Natural killer cell treated with Interleukin-12 subunit alpha and Interleukin-12 subunit beta and Interleukin-15 and Interleukin-18, amount 100 ng/mL, for 72 hours (primary cell): ENCODE results near the gene OR52I1. TPM values are rescaled to one million over a fixed set of nuclear protein-coding genes. Genes with fewer than 3 reads are reported as not detected.
A peak's percentile ranks its signal among the peaks of the same experiment; 100 is the strongest.

Experiments
- ATAC-seq, 2 donors: fragments of 150-1000 bp; cut with Tn5 transposase in 1 of 2; sonication (Bioruptor Pico), chemical (Tn5 transposase) in 1 of 2; 2 replicates each; pipeline ENCODE4 v1.10.0; 2021
- DNase-seq: peaks from one replicate; pipeline ENCODE4 v3.0.0; 2022; ENCODE audit warnings: low spot score
- H3K27ac Mint-ChIP-seq, 2 donors: 1 replicate in 1 of 2; 2 replicates in 1 of 2; pipeline ENCODE4 v1.8.0; 2022; ENCODE audit warnings: mixed read lengths in 2 of 2, mild to moderate bottlenecking in 1 of 2, moderate library complexity in 1 of 2
- H3K27me3 Mint-ChIP-seq, 2 donors: 1 replicate in 1 of 2; 2 replicates in 1 of 2; pipeline ENCODE4 v1.8.0; 2022; ENCODE audit warnings: mixed read lengths in 2 of 2
- H3K36me3 Mint-ChIP-seq: one replicate; pipeline ENCODE4 v1.8.0; 2022; ENCODE audit warnings: mixed read lengths
- H3K4me1 Mint-ChIP-seq, 2 donors: 1 replicate in 1 of 2; 2 replicates in 1 of 2; pipeline ENCODE4 v1.8.0; 2022; ENCODE audit warnings: low read depth in 2 of 2, mixed read lengths in 2 of 2, mild to moderate bottlenecking in 1 of 2
- H3K4me3 Mint-ChIP-seq: one replicate; pipeline ENCODE4 v1.8.0; 2022; ENCODE audit warnings: mixed read lengths
- H3K9me3 Mint-ChIP-seq: 2 replicates; pipeline ENCODE4 v1.8.0; 2022; ENCODE audit warnings: mixed read lengths
- total RNA-seq, 2 donors: library from RNA; stranded (reverse); gene quantifications; one replicate each; pipeline ENCODE4 v1.2.3, GENCODE V29; 2022

Gene OR52I1, protein sequence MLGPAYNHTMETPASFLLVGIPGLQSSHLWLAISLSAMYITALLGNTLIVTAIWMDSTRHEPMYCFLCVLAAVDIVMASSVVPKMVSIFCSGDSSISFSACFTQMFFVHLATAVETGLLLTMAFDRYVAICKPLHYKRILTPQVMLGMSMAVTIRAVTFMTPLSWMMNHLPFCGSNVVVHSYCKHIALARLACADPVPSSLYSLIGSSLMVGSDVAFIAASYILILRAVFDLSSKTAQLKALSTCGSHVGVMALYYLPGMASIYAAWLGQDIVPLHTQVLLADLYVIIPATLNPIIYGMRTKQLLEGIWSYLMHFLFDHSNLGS
- total RNA-seq, result not detected

GRCh38 chr11:4593739-4594138 is at the start of gene OR52I1:
OR52I1 (plus strand) TSS chr11:4594039; CDS start chr11:4594039, 0 bp downstream.
- Mint-ChIP-seq H3K27me3 (peaks cover 0 to 3% of the 10 kb centered on the region in 2 donors), H3K36me3 (peaks cover 5% of the 10 kb centered on the region), H3K4me3 (no peak within 1 kb of the TSS), H3K27ac (no peak within 1 kb of the TSS), H3K9me3 (no peaks in the 10 kb centered on the region), H3K4me1 (peaks cover 0 to 7% of the 10 kb centered on the region in 2 donors)
- no peak for ATAC-seq
- DNase-seq, result no peak

- Mint-ChIP-seq H3K27ac (no peak within 1 kb of the TSS), H3K9me3 (no peaks in the 10 kb centered on the region), H3K27me3 (peaks cover 10 to 18% of the 10 kb centered on the region in 2 donors), H3K4me1 (no peaks in the 10 kb centered on the region), H3K36me3 (no peaks in the 10 kb centered on the region), H3K4me3 (no peak within 1 kb of the TSS)
- DNase-seq (no peak), ATAC-seq (no peak)
These were observed 48.9 kb upstream of the OR52I1 start, which contains the start of gene OR52M1 for GRCh38 chr11:4544891-4545290. OR52M1 (plus strand) TSS chr11:4545191; CDS start chr11:4545191, 0 bp downstream.

DNA sequence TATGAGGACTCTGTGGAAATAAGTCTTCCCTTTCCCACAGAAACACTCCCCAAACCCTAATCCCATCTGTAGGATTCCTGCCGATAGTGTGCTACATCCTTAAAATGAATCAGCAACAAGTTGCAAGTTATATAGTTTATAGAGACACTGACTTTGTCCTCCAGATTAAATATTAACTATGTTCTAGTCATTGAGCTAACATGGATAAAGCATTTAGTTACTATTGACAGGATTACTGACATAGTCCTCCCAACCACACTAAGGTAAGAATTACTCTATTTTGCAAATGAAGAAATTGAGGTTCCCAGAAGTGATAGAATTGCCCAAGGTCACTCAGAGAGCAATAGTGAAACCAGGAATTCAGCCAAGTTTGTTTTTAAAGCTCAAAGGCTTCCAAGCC is 47.0 kb upstream of the OR52I1 start:
- no peak overlapping the region for H3K4me3 Mint-ChIP-seq
- H3K27me3 Mint-ChIP-seq, result peaks cover 11 to 20% of the 10 kb centered on the region in 2 donors

DNA sequence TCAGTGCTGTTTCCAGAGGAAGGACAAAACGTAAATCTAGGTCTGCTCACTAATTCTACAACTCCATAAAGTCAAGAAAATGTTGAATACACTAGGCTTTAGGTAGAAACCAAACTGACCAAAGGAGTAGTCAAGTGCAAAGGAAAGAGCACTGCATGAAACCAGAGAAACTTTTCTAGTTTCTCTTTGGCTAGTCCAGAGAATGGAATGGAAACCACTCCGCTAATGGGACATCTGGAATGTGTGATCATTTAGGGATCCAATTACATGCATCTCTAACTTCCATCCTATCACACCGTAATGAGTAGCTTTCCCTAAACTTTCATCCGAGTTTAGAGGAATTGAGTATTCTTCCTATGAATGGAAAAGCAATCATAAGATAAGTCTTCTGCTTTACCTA is 46.4 kb upstream of the OR52I1 start:
- no peak for ATAC-seq
- H3K4me1 Mint-ChIP-seq, result no peaks in the 10 kb centered on the region
- H3K36me3 Mint-ChIP-seq, result no peaks in the 10 kb centered on the region
- no peaks in the 10 kb centered on the region for H3K9me3 Mint-ChIP-seq
- no peak overlapping the region for H3K4me3 Mint-ChIP-seq
- DNase-seq, result no peak
- H3K27ac Mint-ChIP-seq, result no peak overlapping the region
- peaks cover 10 to 19% of the 10 kb centered on the region in 2 donors for H3K27me3 Mint-ChIP-seq

More for the DNA sequence above, 47.0 kb upstream of the OR52I1 start:
- ATAC-seq (no peak), DNase-seq (no peak)
- H3K27ac Mint-ChIP-seq, result no peak overlapping the region
- H3K9me3 Mint-ChIP-seq, result no peaks in the 10 kb centered on the region
- no peaks in the 10 kb centered on the region for H3K36me3 Mint-ChIP-seq
- H3K4me1 Mint-ChIP-seq, result no peaks in the 10 kb centered on the region

DNA sequence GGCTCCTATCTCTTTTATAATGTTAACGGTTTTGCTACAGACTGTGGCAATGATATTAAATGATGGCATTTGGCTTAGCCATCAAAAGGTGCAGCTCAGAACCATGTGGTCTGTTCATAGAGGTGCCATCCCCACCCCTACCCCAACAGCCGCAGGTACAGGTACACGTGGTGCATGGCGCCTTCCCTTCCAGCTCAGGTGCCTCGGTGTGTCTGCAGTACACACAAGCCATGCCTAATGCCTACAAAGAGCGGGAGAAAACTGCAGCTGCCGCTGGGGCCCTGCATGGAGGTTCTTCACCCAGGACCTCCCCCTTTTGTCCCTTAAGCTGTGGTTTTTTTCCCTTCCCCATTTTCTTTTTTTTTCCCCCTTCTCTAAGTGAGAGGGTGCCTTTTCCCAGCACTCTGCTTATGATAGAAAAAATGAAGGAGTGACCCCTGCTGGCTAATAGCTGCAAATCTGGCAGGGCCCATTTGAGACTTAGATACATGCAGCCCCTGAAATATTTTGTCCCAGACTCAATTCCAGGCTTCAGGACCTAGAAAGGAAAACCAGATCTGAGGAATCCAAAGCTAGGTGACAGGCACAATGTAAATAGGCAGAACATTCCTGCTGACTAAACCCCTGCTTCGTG is 42.4 kb upstream of the OR52I1 start:
- Mint-ChIP-seq H3K27me3 (peaks cover 12 to 34% of the 10 kb centered on the region in 2 donors), H3K27ac (no peak overlapping the region), H3K4me3 (no peak overlapping the region), H3K36me3 (no peaks in the 10 kb centered on the region), H3K4me1 (no peaks in the 10 kb centered on the region), H3K9me3 (no peaks in the 10 kb centered on the region)
- ATAC-seq, result no peak
- no peak for DNase-seq

- no peaks in the 10 kb centered on the region for H3K4me1 Mint-ChIP-seq
- DNase-seq (no peak), ATAC-seq (no peak)
- peaks cover 8% of the 10 kb centered on the region for H3K9me3 Mint-ChIP-seq
- H3K27ac Mint-ChIP-seq, result no peak overlapping the region
- H3K27me3 Mint-ChIP-seq, result peaks cover 22 to 44% of the 10 kb centered on the region in 2 donors
- H3K36me3 Mint-ChIP-seq, result peaks cover 10% of the 10 kb centered on the region
- H3K4me3 Mint-ChIP-seq, result no peak overlapping the region
These were observed 34.1 kb upstream of the OR52I1 start for GRCh38 chr11:4559527-4560440.

DNA sequence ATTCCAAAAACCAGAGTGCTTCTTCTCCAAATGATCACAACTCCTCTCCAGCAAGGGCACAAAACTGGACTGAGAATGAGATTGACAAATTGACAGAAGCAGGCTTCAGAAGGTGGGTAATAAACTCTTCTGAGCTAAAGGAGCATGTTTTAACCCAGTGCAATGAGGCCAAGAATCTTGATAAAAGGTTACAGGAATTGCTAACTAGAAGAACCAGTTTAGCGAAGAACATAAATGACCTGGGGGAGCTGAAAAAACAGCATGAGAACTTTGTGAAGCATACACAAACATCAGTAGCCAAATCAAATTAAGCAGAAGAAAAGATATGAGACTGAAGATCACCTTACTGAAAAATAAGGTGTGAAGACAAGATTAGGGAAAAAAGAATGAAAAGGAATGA is 33.4 kb upstream of the OR52I1 start:
- Mint-ChIP-seq H3K9me3 (peaks cover 8% of the 10 kb centered on the region), H3K36me3 (peaks cover 10% of the 10 kb centered on the region), H3K27ac (no peak overlapping the region), H3K4me1 (no peaks in the 10 kb centered on the region), H3K27me3 (peaks cover 22 to 43% of the 10 kb centered on the region in 2 donors), H3K4me3 (no peak overlapping the region)
- no peak for DNase-seq
- no peak for ATAC-seq

DNA sequence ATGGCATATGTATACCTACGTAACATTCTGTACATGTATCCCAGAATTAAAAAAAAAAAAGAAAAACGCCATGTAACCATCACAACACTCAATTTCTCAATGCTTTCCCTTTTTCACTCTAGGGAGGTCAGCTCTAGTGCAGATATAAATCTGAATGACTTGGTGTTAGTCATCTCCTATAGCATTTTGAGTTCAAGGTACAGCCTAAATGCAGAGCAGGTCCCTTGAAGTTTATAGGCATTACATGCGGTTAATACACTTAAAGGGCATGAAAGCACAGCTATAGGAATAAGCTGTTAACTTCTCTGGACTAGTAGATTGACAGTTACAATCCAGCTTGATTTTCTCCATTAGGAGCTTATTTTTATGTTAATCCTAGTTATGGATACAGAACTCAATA is 28.5 kb upstream of the OR52I1 start:
- no peak for ATAC-seq
- no peak overlapping the region for H3K4me3 Mint-ChIP-seq
- peaks cover 10% of the 10 kb centered on the region for H3K36me3 Mint-ChIP-seq
- no peak for DNase-seq
- no peaks in the 10 kb centered on the region for H3K4me1 Mint-ChIP-seq
- H3K27ac Mint-ChIP-seq, result no peak overlapping the region
- peaks cover 16 to 36% of the 10 kb centered on the region in 2 donors for H3K27me3 Mint-ChIP-seq
- peaks cover 8% of the 10 kb centered on the region for H3K9me3 Mint-ChIP-seq

DNA sequence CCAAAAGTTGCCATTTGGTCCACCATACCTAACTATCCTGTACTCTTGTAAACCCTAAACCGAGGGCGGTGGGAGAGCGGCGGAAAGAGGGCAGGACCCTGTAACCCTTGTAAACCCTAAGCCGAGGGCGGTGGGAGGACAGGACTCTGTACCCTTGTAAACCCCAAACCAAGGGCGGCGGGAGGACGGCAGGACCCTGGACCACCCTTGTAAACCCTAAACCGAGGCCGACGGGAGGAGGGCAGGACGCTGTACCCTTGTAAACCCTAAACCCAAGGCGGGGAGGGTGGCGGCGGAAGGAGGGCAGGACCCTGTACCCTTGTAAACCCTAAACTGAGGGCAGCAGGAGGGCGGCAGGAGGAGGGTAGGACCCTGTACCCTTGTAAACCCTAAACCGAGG is 24.8 kb upstream of the OR52I1 start:
- DNase-seq, result no peak
- Mint-ChIP-seq H3K27ac (no peak overlapping the region), H3K27me3 (peaks cover 4 to 13% of the 10 kb centered on the region in 2 donors)

GRCh38 chr11:4576880-4577279 is 17.0 kb upstream of the OR52I1 start:
- peaks cover 6 to 8% of the 10 kb centered on the region in 2 donors for H3K4me1 Mint-ChIP-seq
- no peaks in the 10 kb centered on the region for H3K36me3 Mint-ChIP-seq
- DNase-seq, result no peak

More for the DNA sequence above, 24.8 kb upstream of the OR52I1 start:
- ATAC-seq, result peak in 1 of 2 donors; percentile 21
- Mint-ChIP-seq H3K9me3 (no peaks in the 10 kb centered on the region), H3K4me1 (no peaks in the 10 kb centered on the region), H3K36me3 (peaks cover 2% of the 10 kb centered on the region), H3K4me3 (no peak overlapping the region)

GRCh38 chr11:4577761-4578160 is 16.1 kb upstream of the OR52I1 start:
- Mint-ChIP-seq H3K36me3 (no peaks in the 10 kb centered on the region), H3K4me3 (no peak overlapping the region), H3K27me3 (peaks cover 43 to 53% of the 10 kb centered on the region in 2 donors), H3K4me1 (peaks cover 6 to 8% of the 10 kb centered on the region in 2 donors), H3K27ac (no peak overlapping the region), H3K9me3 (no peaks in the 10 kb centered on the region)
- DNase-seq (no peak), ATAC-seq (no peak)

More at GRCh38 chr11:4576880-4577279, 17.0 kb upstream of the OR52I1 start:
- Mint-ChIP-seq H3K27ac (no peak overlapping the region), H3K27me3 (peaks cover 40 to 47% of the 10 kb centered on the region in 2 donors), H3K4me3 (no peak overlapping the region), H3K9me3 (no peaks in the 10 kb centered on the region)
- ATAC-seq, result no peak

GRCh38 chr11:4578624-4579023 is 15.2 kb upstream of the OR52I1 start:
- H3K4me1 Mint-ChIP-seq, result peaks cover 6 to 8% of the 10 kb centered on the region in 2 donors
- no peak for DNase-seq
- no peaks in the 10 kb centered on the region for H3K9me3 Mint-ChIP-seq
- H3K27ac Mint-ChIP-seq, result no peak overlapping the region
- H3K27me3 Mint-ChIP-seq, result peaks cover 44 to 62% of the 10 kb centered on the region in 2 donors
- H3K4me3 Mint-ChIP-seq, result no peak overlapping the region
- ATAC-seq, result no peak
- no peaks in the 10 kb centered on the region for H3K36me3 Mint-ChIP-seq

GRCh38 chr11:4580124-4580523 is 13.7 kb upstream of the OR52I1 start:
- peaks cover 42 to 64% of the 10 kb centered on the region in 2 donors for H3K27me3 Mint-ChIP-seq
- H3K9me3 Mint-ChIP-seq, result no peaks in the 10 kb centered on the region
- no peak for DNase-seq
- H3K36me3 Mint-ChIP-seq, result no peaks in the 10 kb centered on the region
- H3K4me3 Mint-ChIP-seq, result no peak overlapping the region
- H3K27ac Mint-ChIP-seq, result no peak overlapping the region
- ATAC-seq, result no peak
- H3K4me1 Mint-ChIP-seq, result peaks cover 5 to 6% of the 10 kb centered on the region in 2 donors
